HG02763 (cell line): ENCODE measurements around the gene LPP.

Experiments
- ATAC-seq: cut with Tn5 transposase; IDR thresholded peaks from one replicate; pipeline ENCODE4 v1.9.1; 2021; ENCODE audit warnings: mild to moderate bottlenecking, moderate library complexity; ENCODE audit not compliant: unreplicated experiment

LPP gene

GRCh38 chr3:188218603-188219002, 64.6 kb downstream of the LPP start:
- no peak for ATAC-seq

DNA sequence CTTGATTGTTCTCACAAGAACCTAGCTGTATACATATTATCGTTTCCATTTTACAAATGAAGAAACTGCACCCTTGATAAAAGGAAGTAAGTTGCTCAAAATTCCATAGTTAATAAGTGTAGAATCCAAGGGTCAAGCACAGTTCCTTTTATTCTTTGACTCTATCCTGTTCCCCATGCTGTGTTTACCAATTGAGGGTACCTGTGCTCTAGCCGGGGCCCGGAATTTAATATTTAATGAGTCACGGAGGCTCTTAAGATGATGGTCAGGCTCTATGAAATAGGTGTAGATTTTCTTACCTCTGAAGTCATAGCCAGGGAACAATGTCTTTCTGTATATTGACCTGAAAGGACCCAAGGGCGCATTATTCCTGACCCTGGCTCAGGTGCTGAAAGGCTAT, 65.2 kb downstream of the LPP start:
- ATAC-seq = no peak

- no peak for ATAC-seq
Measured at GRCh38 chr3:188220097-188220788, 66.3 kb downstream of the LPP start.

GRCh38 chr3:188220988-188221818, 67.2 kb downstream of the LPP start:
- ATAC-seq = no peak

GRCh38 chr3:188223936-188224335, 70.0 kb downstream of the LPP start:
- no peak for ATAC-seq

DNA sequence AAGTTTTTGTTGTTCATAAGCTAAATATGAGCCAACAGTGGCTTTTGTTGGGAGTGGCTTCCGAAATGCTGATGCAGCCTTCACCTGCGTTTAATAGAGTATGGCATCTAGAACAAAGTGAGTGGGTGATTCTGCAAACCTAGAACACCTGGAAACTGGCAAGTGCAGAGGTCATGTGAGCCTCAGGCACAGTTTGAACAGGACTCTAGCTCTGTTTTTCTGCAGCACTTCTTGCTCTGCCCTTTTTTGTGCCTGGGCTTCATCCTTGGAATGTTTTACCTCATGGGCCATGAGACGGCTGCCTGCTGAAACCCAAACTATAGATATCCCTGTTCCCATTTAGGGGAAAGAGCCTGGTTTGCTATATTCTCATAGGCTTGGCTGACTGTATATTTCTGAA, 73.5 kb downstream of the LPP start:
- ATAC-seq = no peak

DNA sequence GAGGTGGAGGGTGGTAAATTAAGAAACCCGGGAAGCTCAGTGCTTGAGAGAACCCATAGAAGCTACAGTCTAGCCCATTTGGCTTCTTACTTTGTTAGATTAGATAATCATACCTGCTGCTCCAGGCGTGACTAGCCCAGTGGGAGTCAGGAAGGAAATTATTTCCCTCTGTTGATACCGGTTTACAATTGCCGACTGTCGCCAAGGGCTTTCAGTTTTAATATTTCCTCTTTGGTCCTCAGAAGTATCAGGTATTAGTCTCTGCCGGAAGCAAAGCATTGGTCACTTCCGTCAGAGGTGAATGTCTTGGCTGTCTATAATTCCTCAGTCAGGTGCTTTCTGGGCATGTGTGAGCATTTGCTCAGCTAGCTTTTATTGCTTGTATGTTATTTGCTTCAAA, 75.2 kb downstream of the LPP start:
- no peak for ATAC-seq

- ATAC-seq = no peak
Measured at GRCh38 chr3:188229726-188230125, 75.8 kb downstream of the LPP start.

- ATAC-seq = no peak
Measured at GRCh38 chr3:188230962-188231361, 77.0 kb downstream of the LPP start.

GRCh38 chr3:188231456-188231855, 77.5 kb downstream of the LPP start:
- no peak for ATAC-seq

DNA sequence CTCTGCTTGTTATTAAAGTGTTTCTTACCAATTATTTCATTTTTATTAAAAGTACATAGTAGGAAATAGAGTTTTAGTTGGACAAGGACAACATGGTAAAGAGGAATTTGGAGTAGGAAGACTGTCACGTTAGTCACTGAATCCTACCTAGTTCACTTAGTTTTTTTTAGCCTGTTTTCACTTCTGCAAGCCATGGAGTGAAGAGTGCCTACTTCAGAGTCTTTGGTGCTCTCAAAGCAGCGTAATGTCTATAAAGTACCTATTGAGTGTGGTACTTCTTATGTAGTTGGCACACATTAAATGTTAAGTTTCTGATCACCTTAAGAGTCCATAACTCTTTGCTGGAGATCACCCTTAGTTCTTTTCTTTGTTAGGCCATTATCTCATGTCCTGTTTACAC, 78.7 kb downstream of the LPP start:
- ATAC-seq = no peak

GRCh38 chr3:188233320-188233719, 79.4 kb downstream of the LPP start:
- ATAC-seq = no peak

- ATAC-seq = no peak
Measured at GRCh38 chr3:188234132-188234531, 80.2 kb downstream of the LPP start.

- ATAC-seq = no peak
Measured at GRCh38 chr3:188236271-188236670, 82.3 kb downstream of the LPP start.

DNA sequence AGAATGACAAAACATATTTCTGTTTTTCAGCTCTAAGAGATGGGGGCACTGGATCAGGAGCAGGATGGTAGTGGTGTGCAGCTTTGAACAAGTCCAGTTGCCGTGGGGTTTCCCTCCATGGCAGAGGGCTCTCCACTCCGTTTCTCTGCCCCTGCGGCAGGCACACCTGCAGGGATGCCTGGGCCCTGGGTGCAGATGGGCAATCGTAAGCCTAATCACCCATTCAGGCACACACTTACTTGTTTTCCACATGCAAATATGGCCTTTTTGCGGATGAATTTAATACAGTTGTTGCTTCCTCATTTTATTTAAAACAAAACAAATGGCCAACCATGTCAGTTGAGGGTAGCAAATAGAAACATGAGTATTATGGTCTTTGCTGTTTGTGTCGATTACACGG, 85.1 kb downstream of the LPP start:
- ATAC-seq = no peak

- ATAC-seq = no peak
Measured at GRCh38 chr3:188239577-188239976, 85.6 kb downstream of the LPP start.

- ATAC-seq = no peak
Measured at GRCh38 chr3:188240189-188240981, 86.4 kb downstream of the LPP start.

DNA sequence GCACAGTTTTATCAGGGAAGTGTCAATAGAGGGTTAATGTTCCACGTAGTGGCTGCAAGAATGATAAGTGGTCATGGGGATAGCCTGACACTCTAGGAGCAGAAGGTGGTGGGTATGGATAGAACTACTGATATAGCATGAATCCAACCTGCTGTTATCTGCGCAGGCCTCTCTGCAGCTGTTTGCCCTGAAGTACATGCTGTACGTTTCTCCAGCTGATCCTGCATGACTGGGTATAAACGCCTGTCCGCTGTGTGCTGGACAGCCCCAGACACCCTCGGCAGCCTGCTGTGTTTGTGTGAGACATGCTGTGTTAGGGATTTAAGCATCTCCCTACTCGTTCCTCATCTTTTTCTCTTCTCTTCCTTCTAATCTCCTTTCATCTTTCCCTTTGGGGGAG, 87.1 kb downstream of the LPP start:
- no peak for ATAC-seq

- no peak for ATAC-seq
Measured at GRCh38 chr3:188241883-188242282, 87.9 kb downstream of the LPP start.

DNA sequence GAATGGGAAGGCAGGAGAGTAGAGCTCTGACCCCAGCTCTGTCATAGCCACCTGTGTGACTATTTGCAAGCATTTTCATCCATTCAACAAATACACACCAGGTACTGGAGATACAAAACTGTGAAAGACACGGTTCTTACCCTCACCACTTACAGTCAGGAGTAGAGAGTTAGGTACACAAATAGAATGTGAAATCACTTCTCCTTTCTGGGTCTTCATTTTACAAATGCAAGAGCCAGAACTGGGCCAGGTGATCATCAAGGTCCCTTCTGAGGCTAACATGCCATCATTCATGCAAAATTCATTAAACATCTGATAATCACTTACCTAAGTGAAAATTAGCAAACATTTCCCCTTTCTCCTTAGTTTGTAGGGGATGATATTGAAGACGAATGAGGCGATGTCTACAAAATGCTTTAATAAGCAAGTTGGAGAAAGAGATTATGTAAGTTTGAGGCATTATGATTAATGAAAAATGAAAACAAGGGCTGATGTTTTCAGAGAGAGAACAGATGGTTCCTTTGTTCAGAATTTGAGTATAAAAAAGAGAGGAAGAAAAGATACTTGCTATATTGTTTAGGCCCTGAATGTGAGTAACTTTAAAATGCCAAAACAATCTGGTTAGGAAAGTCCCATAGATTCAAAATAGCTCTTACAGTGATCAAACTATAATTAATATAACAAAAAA, 88.6 kb downstream of the LPP start:
- no peak for ATAC-seq
